Uterus (tissue), 2 donors: ENCODE measurements around the gene LRIT1.

Source experiments
- POLR2A ChIP-seq, 2 donors: fragments of 450-650 bp; IDR thresholded peaks; one replicate each; pipeline ENCODE4 v1.6.1; 2016; ENCODE audit warnings: antibody characterized with exemption in 2 of 2, mild to moderate bottlenecking in 1 of 2, moderate library complexity in 1 of 2
- TF ChIP-seq, protein P1 (sequence below), 4 experiments: fragments of 200-600 bp in 2 of 4; fragments of 450-650 bp in 2 of 4; sonication (generic) in 2 of 4; IDR thresholded peaks; one replicate each; pipeline ENCODE4 v1.5.1; 2016 to 2019; ENCODE audit warnings: antibody characterized with exemption in 4 of 4, mild to moderate bottlenecking in 2 of 4, moderate library complexity in 1 of 4

DNA sequence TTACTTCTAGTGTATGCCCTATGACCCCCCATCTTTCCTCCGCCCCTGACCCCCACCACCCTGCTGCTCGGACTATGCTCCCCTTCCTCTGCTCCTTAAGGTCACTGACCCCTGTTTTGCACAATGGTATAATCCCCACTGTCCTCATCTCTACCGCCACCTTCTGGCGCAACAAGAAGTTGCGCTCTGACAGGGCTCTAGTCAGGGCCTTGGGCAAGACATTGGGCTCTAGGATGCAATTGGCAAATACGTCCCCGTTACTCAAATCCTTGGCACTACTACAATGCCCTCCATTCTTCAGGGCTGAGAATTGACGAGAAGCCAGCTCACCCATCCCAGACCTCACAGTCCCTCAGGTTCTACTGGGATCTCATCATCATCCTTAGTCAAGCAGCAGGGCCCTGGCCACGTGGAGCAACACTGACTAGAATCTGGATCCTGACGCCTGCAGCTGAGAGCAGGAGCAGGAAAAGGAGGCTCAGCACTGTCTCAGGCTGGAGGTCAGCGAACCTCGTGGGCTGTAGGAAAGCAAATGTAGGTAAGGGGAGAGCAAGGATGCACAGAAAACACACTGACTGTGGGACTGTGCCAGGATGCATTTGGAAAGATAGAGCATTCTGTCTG is 26.6 kb downstream of the LRIT1 start:
- TF ChIP-seq, protein P1, sequence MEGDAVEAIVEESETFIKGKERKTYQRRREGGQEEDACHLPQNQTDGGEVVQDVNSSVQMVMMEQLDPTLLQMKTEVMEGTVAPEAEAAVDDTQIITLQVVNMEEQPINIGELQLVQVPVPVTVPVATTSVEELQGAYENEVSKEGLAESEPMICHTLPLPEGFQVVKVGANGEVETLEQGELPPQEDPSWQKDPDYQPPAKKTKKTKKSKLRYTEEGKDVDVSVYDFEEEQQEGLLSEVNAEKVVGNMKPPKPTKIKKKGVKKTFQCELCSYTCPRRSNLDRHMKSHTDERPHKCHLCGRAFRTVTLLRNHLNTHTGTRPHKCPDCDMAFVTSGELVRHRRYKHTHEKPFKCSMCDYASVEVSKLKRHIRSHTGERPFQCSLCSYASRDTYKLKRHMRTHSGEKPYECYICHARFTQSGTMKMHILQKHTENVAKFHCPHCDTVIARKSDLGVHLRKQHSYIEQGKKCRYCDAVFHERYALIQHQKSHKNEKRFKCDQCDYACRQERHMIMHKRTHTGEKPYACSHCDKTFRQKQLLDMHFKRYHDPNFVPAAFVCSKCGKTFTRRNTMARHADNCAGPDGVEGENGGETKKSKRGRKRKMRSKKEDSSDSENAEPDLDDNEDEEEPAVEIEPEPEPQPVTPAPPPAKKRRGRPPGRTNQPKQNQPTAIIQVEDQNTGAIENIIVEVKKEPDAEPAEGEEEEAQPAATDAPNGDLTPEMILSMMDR (IDR thresholded peaks at IDR 0.05): no peak
- no peak for TF ChIP-seq POLR2A (IDR thresholded peaks at IDR 0.05)
